Measurements from ENCODE around the gene FBXO40. TPM values are rescaled to one million over a fixed set of nuclear protein-coding genes. Genes with fewer than 3 reads are reported as not detected.
A peak's percentile ranks its signal among the peaks of the same experiment; 100 is the strongest.

The FBXO40 gene
- total and polyA plus RNA-seq, 2 of the 8 experiments (the other 6 are each of a cell fraction or from before 2014, with no cell fraction given): 0.03 TPM; not detected in 1

GRCh38 chr3:121584418-121584817 is 8.8 kb upstream of the FBXO40 start:
- Histone ChIP-seq H2BK120ac (replicated peaks; ENCODE audit: low read depth, low read length) (no peak overlapping the region), H2BK20ac (ENCODE audit: low read length) (no peak overlapping the region), H3K23me2 (ENCODE audit: low read depth, low read length) (no peaks in the 10 kb centered on the region), H3K14ac (ENCODE audit: insufficient read length) (no peak overlapping the region), H4K20me1 (replicated peaks in 1 of 2; ENCODE audit: control insufficient read depth in 1 of 2, insufficient read depth in 2 of 2, low read length in 2 of 2) (no peaks in the 10 kb centered on the region), H3K4me1 (replicated peaks in 1 of 4; ENCODE audit: control insufficient read depth in 3 of 4, insufficient read depth in 4 of 4, low read length in 3 of 4) (no peaks in the 10 kb centered on the region), H2BK5ac (ENCODE audit: low read depth, low read length) (no peak overlapping the region), H3K4me2 (ENCODE audit: insufficient read depth in 1 of 2, low read depth in 2 of 2, low read length in 2 of 2) (no peak overlapping the region), H4K5ac (ENCODE audit: insufficient read length, low read depth, low read length) (no peak overlapping the region), H3K27me3 (replicated peaks in 1 of 4; ENCODE audit: control insufficient read depth in 3 of 4, extremely low read depth in 1 of 4, insufficient read depth in 3 of 4, low read length in 3 of 4) (no peaks in the 10 kb centered on the region), H4K8ac (ENCODE audit: extremely low read depth, insufficient read depth, low read length) (no peak overlapping the region), H4K91ac (replicated peaks; ENCODE audit: insufficient read length, low read length) (no peak overlapping the region), H3K18ac (ENCODE audit: extremely low read depth, low read length) (no peak overlapping the region), H2AFZ (ENCODE audit: low read length) (peak overlapping the region; percentile 23; the same call in 1 of the 2 replicates), H2BK15ac (ENCODE audit: low read length) (no peak overlapping the region), H2AK5ac (ENCODE audit: low read depth, low read length) (no peak overlapping the region), H3K79me1 (ENCODE audit: low read depth, low read length) (no peaks in the 10 kb centered on the region), H3K23ac (ENCODE audit: insufficient read length) (no peak overlapping the region), H3K9me3 (ENCODE audit: insufficient read depth in 2 of 2, low read depth in 1 of 2, low read length in 1 of 2) (no peaks in the 10 kb centered on the region), H3K4me3 (ENCODE audit: extremely low read depth in 1 of 4, insufficient read depth in 2 of 4, low read depth in 3 of 4, low read length in 4 of 4) (no peak overlapping the region), H3K36me3 (ENCODE audit: control insufficient read depth in 2 of 4, insufficient read depth in 4 of 4, low read length in 3 of 4) (no peaks in the 10 kb centered on the region), H3K79me2 (ENCODE audit: control insufficient read depth in 1 of 2, insufficient read depth in 2 of 2, low read length in 2 of 2) (no peaks in the 10 kb centered on the region), H3K27ac (ENCODE audit: low read depth, low read length) (no peak overlapping the region), H3K9ac (replicated peaks in 1 of 4; ENCODE audit: extremely low read depth in 1 of 4, low read depth in 3 of 4, low read length in 3 of 4) (no peak overlapping the region), H3K56ac (replicated peaks; ENCODE audit: insufficient read length, low read depth, low read length) (no peak overlapping the region), H2BK12ac (ENCODE audit: low read depth, low read length) (no peak overlapping the region), H3K4ac (replicated peaks; ENCODE audit: insufficient read length, low read depth, low read length) (no peak overlapping the region)
- no peak for FAIRE-seq
- WGBS, 2 experiments (ENCODE audit: extremely low coverage in 1 of 2, insufficient coverage in 1 of 2, insufficient read length in 1 of 2, insufficient replicate concordance in 2 of 2, low coverage in 1 of 2, low lambda C conversion rate in 2 of 2, missing lambda C conversion rate in 1 of 2): 88% methylated on average over 1 of the region's 1 CpG; no CpG with 5 or more reads in 1 of the 2 experiments
- POLR2A ChIA-PET (ENCODE audit: partially characterized antibody): interaction anchor here (1.6 to 2.5 kb wide), 2 partner anchors 9 to 39 kb away, joined by 5 to 7 read pairs; partner anchors contain the start of genes FBXO40 and POLQ
- no peak for DNase-seq (ENCODE audit: low read depth in 1 of 2, low spot score in 2 of 2)
- CTCF ChIA-PET (ENCODE audit: partially characterized antibody): interaction anchor here (1.2 kb wide), 1 partner anchor 31 kb away, joined by 3 read pairs; no protein-coding TSS in a partner anchor
- TF ChIP-seq HDAC6 (IDR thresholded peaks at IDR 0.05; ENCODE audit: low read depth, low read length): no peak
- TF ChIP-seq TBP (IDR thresholded peaks at IDR 0.05; ENCODE audit: low read depth, low read length): no peak
- no peak for TF ChIP-seq TEAD4 (IDR thresholded peaks at IDR 0.05; ENCODE audit: low read depth, low read length)
- no peak for TF ChIP-seq GTF2F1 (IDR thresholded peaks at IDR 0.05; ENCODE audit: borderline replicate concordance, low read depth, low read length)
- TF ChIP-seq SP2 (IDR thresholded peaks at IDR 0.05; ENCODE audit: low read length): no peak
- no peak for TF ChIP-seq NRF1 (IDR thresholded peaks at IDR 0.05; ENCODE audit: low read depth, low read length)
- no peak for TF ChIP-seq KDM5A (IDR thresholded peaks at IDR 0.05; ENCODE audit: low read length)
- TF ChIP-seq MAX (IDR thresholded peaks at IDR 0.05): no peak
- no peak for TF ChIP-seq CBX8 (IDR thresholded peaks at IDR 0.05; ENCODE audit: borderline replicate concordance, low read depth, low read length)
- no peak for TF ChIP-seq RAD21 (IDR thresholded peaks at IDR 0.05 in 1 of 2, conservative IDR thresholded peaks at IDR 0.05 in 1 of 2; ENCODE audit: low read depth in 2 of 2, low read length in 2 of 2)
- TF ChIP-seq GABPA (IDR thresholded peaks at IDR 0.05; ENCODE audit: borderline replicate concordance, insufficient read depth, low read length): no peak
- no peak for TF ChIP-seq CHD1 (IDR thresholded peaks at IDR 0.05; ENCODE audit: low read depth, low read length)
- no peak for TF ChIP-seq CBX5 (IDR thresholded peaks at IDR 0.05; ENCODE audit: low read depth, low read length)
- TF ChIP-seq POU5F1 (IDR thresholded peaks at IDR 0.05; ENCODE audit: low read depth, low read length): no peak
- no peak for TF ChIP-seq BRCA1 (IDR thresholded peaks at IDR 0.05; ENCODE audit: low read depth, low read length)
